Muscle of leg (tissue), 11 donors: ENCODE data around the gene TMEM161B. TPM values are rescaled to one million over a fixed set of nuclear protein-coding genes. Genes with fewer than 3 reads are reported as not detected.

Source experiments
- DNase-seq: peaks from one replicate; pipeline ENCODE4 v3.0.0; 2013
- H3K27ac ChIP-seq: one replicate; pipeline ENCODE4 v1.5.1; 2013; ENCODE audit warnings: mild to moderate bottlenecking, low read length, control low read depth
- H3K27me3 ChIP-seq: one replicate; pipeline ENCODE4 v1.6.1; 2013; ENCODE audit warnings: low read length; ENCODE audit not compliant: control insufficient read depth, insufficient read depth
- H3K36me3 ChIP-seq: one replicate; pipeline ENCODE4 v1.6.1; 2013; ENCODE audit warnings: low read length; ENCODE audit not compliant: control insufficient read depth, insufficient read depth
- H3K4me1 ChIP-seq: one replicate; pipeline ENCODE4 v1.6.1; 2013; ENCODE audit warnings: low read length; ENCODE audit not compliant: control insufficient read depth, insufficient read depth
- H3K4me3 ChIP-seq: one replicate; pipeline ENCODE4 v1.5.1; 2013; ENCODE audit warnings: low read length, control low read depth
- H3K9me3 ChIP-seq: replicated peaks from 2 replicates; pipeline ENCODE4 v1.6.1; 2013; ENCODE audit warnings: low read depth, low read length; ENCODE audit not compliant: control insufficient read depth
- WGBS: methylation state at CpG from one replicate; pipeline ENCODE4 v1.1.5; 2013; ENCODE audit warnings: missing lambda C conversion rate; ENCODE audit not compliant: insufficient coverage; 5-methylcytosine and 5-hydroxymethylcytosine counted together
- polyA plus RNA-seq, 8 donors: library from polyadenylated mRNA; unstranded; fragments of 120-200 nt; gene quantifications; one replicate each; pipeline versions ENCODE4 v1.2.1 to v1.2.3, GENCODE V29; 2013; ENCODE audit warnings: inconsistent platforms in 1 of 8, low replicate concordance in 1 of 8; ENCODE audit not compliant: insufficient read length in 8 of 8, insufficient read depth in 1 of 8
- total RNA-seq: library from RNA; stranded (reverse); fragments of 120-200 nt; gene quantifications from one replicate; pipeline ENCODE4 v1.2.4, GENCODE V29; 2013

Gene TMEM161B
- total and polyA plus RNA-seq, 9 donors = 10.4 to 16.5 (median 11.4) TPM

DNA sequence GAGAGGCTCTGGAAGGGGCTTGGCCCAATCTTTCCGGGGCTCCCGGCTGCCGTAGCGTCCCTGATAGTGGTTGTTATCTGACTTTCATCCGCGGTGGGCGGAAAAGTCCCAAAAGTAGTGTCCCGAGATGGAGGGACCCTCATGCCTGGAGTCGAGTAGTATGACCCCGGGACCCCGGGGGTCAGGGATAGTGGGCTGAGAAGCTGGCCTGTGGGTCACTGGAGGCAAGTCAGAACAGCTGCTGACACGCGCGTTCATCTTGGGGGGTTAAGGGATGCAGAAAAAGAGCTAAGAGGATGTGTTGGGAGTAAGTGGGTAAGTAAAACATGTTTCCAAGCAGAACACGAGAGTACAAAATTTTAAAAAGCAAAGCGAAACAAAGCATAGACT lies 123.4 kb downstream of the TMEM161B start:
- no peaks in the 10 kb centered on the region for H3K9me3 ChIP-seq
- 8% methylated on average over 15 of the region's 16 CpGs for WGBS
- peaks cover 55% of the 10 kb centered on the region for H3K27me3 ChIP-seq
- no peak overlapping the region for H3K4me3 ChIP-seq
- H3K4me1 ChIP-seq = peaks cover 22% of the 10 kb centered on the region
- no peak for DNase-seq
- H3K36me3 ChIP-seq = no peaks in the 10 kb centered on the region
- H3K27ac ChIP-seq = no peak overlapping the region
